AG04450 (cell line): ENCODE results near the gene INTS2. TPM values are rescaled to one million over a fixed set of nuclear protein-coding genes. Genes with fewer than 3 reads are reported as not detected.

ENCODE experiments used
- CTCF ChIA-PET: fragments of 300-600, 350-600 bp; formaldehyde crosslinking; extraction: SDS; loops from one replicate; lab custom pipeline; 2022; ENCODE audit warnings: antibody characterized with exemption, inconsistent platforms; lab: Charles Lee
- POLR2A ChIA-PET: fragments of 350-600 bp; formaldehyde crosslinking; extraction: SDS; loops from one replicate; lab custom pipeline; 2021; ENCODE audit warnings: antibody characterized with exemption, inconsistent platforms; lab: Yijun Ruan, JAX
- DNase-seq: peaks from one replicate; pipeline ENCODE4 v3.0.0-alpha.2; 2011; ENCODE audit warnings: low read depth, low spot score
- H3K27ac ChIP-seq: one replicate; pipeline ENCODE4 v1.5.1; 2012; ENCODE audit warnings: low read depth, low read length, control low read depth
- H3K27me3 ChIP-seq: one replicate; pipeline ENCODE4 v1.6.0; 2012; ENCODE audit warnings: low read length; ENCODE audit not compliant: control insufficient read depth, insufficient read depth
- H3K4me3 ChIP-seq: 2 replicates; pipeline ENCODE4 v1.5.1; 2011; ENCODE audit warnings: mild to moderate bottlenecking, low read depth, low read length, control low read depth
- H3K9me3 ChIP-seq: 2 replicates; pipeline ENCODE4 v1.5.1; 2012; ENCODE audit warnings: low read length; ENCODE audit not compliant: control insufficient read depth, insufficient read depth
- polyA plus RNA-seq: library from polyadenylated mRNA; depleted of rRNA; stranded (reverse); fragments of >200 nt; gene quantifications from 2 replicates; pipeline ENCODE4 v1.2.3, GENCODE V29; 2011
- TF ChIP-seq, protein P1 (sequence below): IDR thresholded peaks from 2 replicates; pipeline ENCODE4 v1.5.1; 2011; ENCODE audit warnings: low read depth, low read length, control low read depth, inconsistent platforms

The INTS2 gene
- polyA plus RNA-seq, 1 experiment: 10.4 TPM

DNA sequence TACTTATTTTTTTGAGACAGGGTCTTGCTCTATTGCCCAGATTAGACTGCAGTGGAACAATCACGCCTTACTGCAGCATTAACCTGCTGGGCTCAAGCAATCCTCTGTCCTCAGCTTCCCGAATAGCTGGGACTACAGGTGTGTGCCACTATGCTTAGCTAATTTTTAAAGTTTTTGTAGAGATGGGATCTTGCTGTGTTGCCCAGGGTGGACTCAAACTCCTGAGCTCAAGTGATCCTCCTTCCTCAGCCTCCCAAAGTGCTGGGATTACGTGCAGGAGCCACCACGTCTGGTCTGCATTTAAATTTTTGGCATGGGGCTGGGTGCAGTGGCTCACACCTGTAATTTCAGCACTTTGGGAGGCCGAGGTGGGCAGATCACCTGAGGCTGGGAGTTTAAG, 41.0 kb upstream of the INTS2 start:
- Histone ChIP-seq H3K9me3 (no peaks in the 10 kb centered on the region), H3K4me3 (no peak overlapping the region), H3K27me3 (no peaks in the 10 kb centered on the region), H3K27ac (no peak overlapping the region)
- TF ChIP-seq, protein P1, sequence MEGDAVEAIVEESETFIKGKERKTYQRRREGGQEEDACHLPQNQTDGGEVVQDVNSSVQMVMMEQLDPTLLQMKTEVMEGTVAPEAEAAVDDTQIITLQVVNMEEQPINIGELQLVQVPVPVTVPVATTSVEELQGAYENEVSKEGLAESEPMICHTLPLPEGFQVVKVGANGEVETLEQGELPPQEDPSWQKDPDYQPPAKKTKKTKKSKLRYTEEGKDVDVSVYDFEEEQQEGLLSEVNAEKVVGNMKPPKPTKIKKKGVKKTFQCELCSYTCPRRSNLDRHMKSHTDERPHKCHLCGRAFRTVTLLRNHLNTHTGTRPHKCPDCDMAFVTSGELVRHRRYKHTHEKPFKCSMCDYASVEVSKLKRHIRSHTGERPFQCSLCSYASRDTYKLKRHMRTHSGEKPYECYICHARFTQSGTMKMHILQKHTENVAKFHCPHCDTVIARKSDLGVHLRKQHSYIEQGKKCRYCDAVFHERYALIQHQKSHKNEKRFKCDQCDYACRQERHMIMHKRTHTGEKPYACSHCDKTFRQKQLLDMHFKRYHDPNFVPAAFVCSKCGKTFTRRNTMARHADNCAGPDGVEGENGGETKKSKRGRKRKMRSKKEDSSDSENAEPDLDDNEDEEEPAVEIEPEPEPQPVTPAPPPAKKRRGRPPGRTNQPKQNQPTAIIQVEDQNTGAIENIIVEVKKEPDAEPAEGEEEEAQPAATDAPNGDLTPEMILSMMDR: no peak
- ChIA-PET CTCF (no interaction called here), POLR2A (no interaction called here)
- no peak for DNase-seq

DNA sequence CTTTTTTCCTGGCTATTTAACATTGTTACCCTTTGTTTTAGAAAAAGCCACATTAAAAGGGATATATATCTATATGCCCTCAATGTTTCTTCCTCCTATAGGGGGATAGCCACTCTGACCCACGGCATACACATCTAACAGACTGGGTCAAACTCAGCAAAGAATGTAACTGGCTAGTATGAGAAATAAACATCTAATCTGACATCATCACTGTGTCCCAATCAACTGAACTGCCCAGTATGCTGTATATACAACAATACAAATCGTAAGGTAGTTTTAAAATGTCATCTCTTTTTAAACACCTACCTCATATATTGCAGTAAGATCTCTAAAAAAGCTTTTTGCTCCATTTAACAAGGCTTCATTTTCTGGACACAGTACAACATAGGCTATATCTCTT, 39.9 kb upstream of the INTS2 start:
- DNase-seq: no peak
- Histone ChIP-seq H3K27ac (no peak overlapping the region), H3K27me3 (no peaks in the 10 kb centered on the region), H3K4me3 (no peak overlapping the region), H3K9me3 (no peaks in the 10 kb centered on the region)
- TF ChIP-seq, protein P1: no peak
- ChIA-PET POLR2A (no interaction called here), CTCF (no interaction called here)

DNA sequence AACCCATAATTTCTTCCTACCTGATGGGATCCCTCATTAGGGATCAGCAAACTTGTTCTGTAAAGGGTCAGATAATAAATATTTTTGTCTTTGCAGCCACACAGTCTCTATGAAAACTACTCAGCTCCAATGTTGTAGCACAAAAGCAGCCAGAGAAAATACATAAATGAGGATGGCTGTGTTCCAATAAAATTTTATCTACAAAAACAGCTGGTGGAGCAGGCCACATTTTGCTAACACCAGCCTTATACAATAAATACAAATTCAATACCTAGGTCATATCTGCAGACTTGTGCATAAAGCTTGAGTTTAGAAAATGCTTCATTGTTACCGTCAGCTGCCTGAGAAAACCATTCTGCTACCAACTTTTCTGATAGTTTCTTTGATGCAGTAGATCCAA, 38.4 kb upstream of the INTS2 start:
- Histone ChIP-seq H3K27ac (no peak overlapping the region), H3K4me3 (no peak overlapping the region), H3K27me3 (no peaks in the 10 kb centered on the region), H3K9me3 (no peaks in the 10 kb centered on the region)
- no peak for DNase-seq
- TF ChIP-seq, protein P1: no peak
- ChIA-PET POLR2A (no interaction called here), CTCF (interaction anchor here (0.7 kb wide), 1 partner anchor 87 kb away, joined by 3 read pairs; no protein-coding TSS in a partner anchor)

DNA sequence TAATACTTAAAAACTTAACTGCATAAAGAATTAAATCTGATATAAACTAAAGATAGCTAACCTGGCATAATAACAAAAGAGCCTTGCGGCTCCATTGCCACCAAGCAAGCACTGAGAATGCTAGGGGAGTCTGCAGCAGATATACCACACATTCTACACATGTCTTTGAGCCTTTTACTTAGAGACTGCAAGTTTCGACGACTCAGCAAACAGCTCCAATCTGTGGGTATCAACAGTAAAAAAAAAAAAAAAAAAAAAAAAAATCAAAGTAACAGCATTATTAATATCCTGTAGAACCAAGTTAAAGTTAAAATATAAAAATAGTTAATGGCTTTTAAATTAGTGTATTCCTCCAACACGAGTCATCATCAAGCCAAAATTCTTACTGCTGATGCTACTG, 27.8 kb upstream of the INTS2 start:
- Histone ChIP-seq H3K4me3 (no peak overlapping the region), H3K9me3 (no peaks in the 10 kb centered on the region), H3K27ac (no peak overlapping the region), H3K27me3 (no peaks in the 10 kb centered on the region)
- DNase-seq: no peak
- TF ChIP-seq, protein P1: no peak
- POLR2A ChIA-PET: no interaction called here
- CTCF ChIA-PET: no interaction called here

GRCh38 chr17:61947367-61948078, 19.7 kb upstream of the INTS2 start:
- Histone ChIP-seq H3K4me3 (no peak overlapping the region), H3K27ac (no peak overlapping the region), H3K27me3 (no peaks in the 10 kb centered on the region), H3K9me3 (no peaks in the 10 kb centered on the region)
- ChIA-PET CTCF (no interaction called here), POLR2A (interaction anchor here (0.5 kb wide), 1 partner anchor 639 kb away, joined by 3 read pairs; no protein-coding TSS in a partner anchor)
- TF ChIP-seq, protein P1: no peak
- no peak for DNase-seq
